ENCODE data around the gene FAM72A.
"Not testable (repeated sequence)": the region's sequence is repeated elsewhere in the genome, so short reads cannot be mapped to it uniquely, and the experiment has no call there.

FAM72A gene

GRCh38 chr1:206220332-206221000 is 17.8 kb upstream of the FAM72A start:
- not testable (repeated sequence) for H3K27me3 Mint-ChIP-seq; H3K9me3 Mint-ChIP-seq; H3K4me3 Mint-ChIP-seq; H3K27ac Mint-ChIP-seq; H3K36me3 Mint-ChIP-seq (ENCODE audit: low read depth); H3K4me1 Mint-ChIP-seq (ENCODE audit: low read depth)

DNA sequence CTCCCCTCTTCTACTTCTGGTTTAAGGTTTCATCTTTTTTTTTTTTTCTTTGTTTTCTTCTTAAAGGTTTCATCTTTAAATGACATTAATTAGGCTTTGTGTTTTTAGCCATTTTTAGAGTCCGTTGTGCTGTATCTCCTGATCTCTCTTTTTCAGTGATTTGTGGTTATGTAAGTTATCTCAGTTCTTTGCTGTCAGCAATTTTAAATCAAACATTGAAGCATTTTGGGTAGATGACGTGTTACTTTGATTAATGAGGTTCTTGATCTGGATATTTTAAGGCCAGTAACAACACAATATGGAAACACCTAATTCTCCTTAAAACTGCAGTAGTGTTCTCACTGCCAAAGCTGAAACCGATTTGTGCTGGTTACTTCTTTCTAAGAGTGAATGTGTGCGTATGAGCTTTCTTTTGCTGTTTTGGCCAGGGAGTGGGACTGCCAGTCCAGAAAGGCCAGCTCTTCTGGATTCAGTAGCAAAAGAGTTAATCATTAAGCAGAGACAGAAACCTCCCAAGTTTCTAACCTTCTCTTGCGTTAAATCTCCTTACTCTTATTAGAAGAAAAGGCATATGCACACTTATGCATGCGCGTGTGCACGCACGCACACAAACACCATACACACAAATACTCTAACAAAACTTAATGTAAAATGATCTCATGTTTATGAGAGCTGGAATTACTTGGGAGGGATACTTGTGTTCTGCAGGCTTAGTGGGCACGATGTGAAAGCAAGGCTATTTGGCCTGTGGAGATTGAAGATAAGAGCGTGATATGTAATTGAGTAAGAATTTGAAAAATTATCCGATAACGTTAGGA is 17.1 kb upstream of the FAM72A start:
- not testable (repeated sequence) for H3K27ac Mint-ChIP-seq; H3K9me3 Mint-ChIP-seq; H3K4me1 Mint-ChIP-seq (ENCODE audit: low read depth); H3K4me3 Mint-ChIP-seq; H3K27me3 Mint-ChIP-seq; H3K36me3 Mint-ChIP-seq (ENCODE audit: low read depth)

DNA sequence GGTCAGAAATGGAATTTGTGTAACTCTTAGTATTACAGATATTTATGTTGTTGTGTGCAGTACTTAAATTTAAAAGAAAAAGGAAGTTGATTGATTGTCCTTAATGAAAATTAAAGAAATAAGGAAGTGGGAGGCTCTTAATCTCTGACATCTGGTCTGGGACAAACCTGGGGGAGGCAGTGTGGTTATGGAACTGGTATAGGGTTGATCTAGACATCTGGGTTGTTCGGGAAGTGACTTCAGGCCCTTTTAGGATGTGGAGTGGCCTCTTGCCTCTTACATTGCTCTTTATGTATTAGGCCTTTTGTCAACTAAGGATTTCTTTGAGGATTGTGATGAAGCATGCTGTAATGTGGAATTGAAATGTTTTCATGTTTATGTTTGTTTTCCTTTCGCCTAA is 16.1 kb upstream of the FAM72A start:
- not testable (repeated sequence) for H3K27ac Mint-ChIP-seq; H3K4me1 Mint-ChIP-seq (ENCODE audit: low read depth); H3K36me3 Mint-ChIP-seq (ENCODE audit: low read depth); H3K27me3 Mint-ChIP-seq; H3K4me3 Mint-ChIP-seq; H3K9me3 Mint-ChIP-seq

GRCh38 chr1:206218285-206218684 is 15.6 kb upstream of the FAM72A start:
- not testable (repeated sequence) for H3K27me3 Mint-ChIP-seq; H3K4me1 Mint-ChIP-seq (ENCODE audit: low read depth); H3K4me3 Mint-ChIP-seq; H3K36me3 Mint-ChIP-seq (ENCODE audit: low read depth); H3K27ac Mint-ChIP-seq; H3K9me3 Mint-ChIP-seq

DNA sequence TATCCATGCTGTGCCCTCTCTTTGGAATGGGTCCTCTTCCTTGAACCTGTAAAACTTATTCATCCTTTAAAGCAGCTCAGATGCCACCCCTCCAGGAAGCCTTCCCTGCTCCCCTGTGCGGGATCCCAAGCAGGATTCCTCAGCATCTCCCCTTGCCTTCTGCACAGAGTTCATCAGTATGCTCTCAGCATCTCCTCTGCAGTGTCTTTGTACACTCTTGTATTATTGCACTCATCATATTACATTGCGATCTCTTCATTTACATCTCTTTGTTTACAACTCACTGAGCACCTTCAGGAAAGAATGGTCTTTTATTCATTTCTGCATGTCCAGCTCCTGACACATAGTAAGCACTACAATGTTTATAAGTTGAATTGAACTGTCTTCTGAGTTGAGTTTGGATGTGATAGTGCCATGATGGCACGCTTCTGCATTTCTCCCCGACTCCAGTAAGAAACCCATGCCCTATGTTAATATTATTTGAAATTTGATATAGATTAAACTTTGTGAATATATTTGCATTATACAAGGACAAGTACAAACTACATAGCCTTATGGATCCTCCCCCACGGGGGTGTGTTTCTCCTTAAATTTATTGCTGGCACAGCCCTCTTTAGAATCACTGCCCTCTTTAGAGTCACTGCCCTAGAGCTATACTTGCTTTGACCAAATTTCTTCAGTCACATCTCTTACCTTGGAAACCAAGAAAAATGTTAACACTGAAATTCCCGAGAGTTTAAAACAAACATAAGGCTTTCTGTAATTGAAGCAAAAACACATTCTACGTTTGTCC is 13.2 kb upstream of the FAM72A start:
- not testable (repeated sequence) for H3K9me3 Mint-ChIP-seq; H3K27me3 Mint-ChIP-seq; H3K27ac Mint-ChIP-seq; H3K36me3 Mint-ChIP-seq (ENCODE audit: low read depth); H3K4me1 Mint-ChIP-seq (ENCODE audit: low read depth); H3K4me3 Mint-ChIP-seq

GRCh38 chr1:206210802-206211201 is 8.2 kb upstream of the FAM72A start:
- H3K36me3 Mint-ChIP-seq (ENCODE audit: low read depth); H3K4me3 Mint-ChIP-seq; H3K9me3 Mint-ChIP-seq; H3K4me1 Mint-ChIP-seq (ENCODE audit: low read depth); H3K27me3 Mint-ChIP-seq; H3K27ac Mint-ChIP-seq: not testable (repeated sequence)

DNA sequence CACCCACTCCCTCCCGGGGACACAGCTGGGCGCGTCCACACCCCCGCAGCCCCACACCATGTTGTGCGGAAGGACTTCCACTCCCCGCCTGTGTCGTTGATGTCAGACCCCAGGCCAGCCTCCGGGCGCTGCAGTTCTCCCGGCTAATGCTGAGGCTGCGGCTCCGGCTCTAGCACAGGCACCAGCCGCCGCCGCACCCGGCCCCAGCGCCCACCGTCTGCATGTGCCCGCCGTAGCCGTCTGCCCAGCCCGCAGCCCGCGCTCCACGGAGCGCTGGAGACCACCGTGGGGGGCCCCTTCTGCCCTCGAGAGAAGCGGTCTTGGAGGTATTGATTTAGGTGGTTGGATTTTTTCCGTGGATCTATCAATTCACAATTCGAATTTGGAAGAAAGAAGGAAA is 2.9 kb upstream of the FAM72A start:
- H3K27ac Mint-ChIP-seq; H3K9me3 Mint-ChIP-seq; H3K4me1 Mint-ChIP-seq (ENCODE audit: low read depth); H3K4me3 Mint-ChIP-seq; H3K36me3 Mint-ChIP-seq (ENCODE audit: low read depth); H3K27me3 Mint-ChIP-seq: not testable (repeated sequence)

DNA sequence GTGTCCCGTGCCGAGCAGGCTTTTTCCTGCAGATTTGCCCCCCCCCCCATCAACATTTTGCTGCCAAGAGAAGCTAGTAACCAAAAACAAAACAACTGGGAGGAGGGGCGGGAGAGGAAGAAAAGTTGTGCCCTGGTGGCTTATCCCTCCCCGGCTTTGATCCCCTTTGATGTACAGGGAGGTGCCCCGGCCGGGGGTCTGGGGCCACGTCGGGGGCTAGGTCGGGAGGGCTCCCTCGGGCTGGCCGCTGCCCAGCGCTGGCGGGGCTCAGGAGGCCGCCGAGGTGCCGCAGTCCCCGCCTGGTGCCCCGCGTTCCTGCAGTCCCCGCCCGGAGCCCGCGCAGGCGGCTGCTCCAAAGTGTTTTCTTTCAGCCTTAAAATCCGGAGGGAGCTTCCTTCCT is 2.2 kb upstream of the FAM72A start:
- H3K36me3 Mint-ChIP-seq (ENCODE audit: low read depth); H3K9me3 Mint-ChIP-seq; H3K27ac Mint-ChIP-seq; H3K27me3 Mint-ChIP-seq; H3K4me1 Mint-ChIP-seq (ENCODE audit: low read depth): not testable (repeated sequence)
- peak overlapping the region; percentile 83 for H3K4me3 Mint-ChIP-seq

- not testable (repeated sequence) for H3K27ac Mint-ChIP-seq; H3K27me3 Mint-ChIP-seq; H3K36me3 Mint-ChIP-seq (ENCODE audit: low read depth); H3K4me1 Mint-ChIP-seq (ENCODE audit: low read depth); H3K9me3 Mint-ChIP-seq
- peak overlapping the region; percentile 72 for H3K4me3 Mint-ChIP-seq
Observed at GRCh38 chr1:206204159-206204511, 1.5 kb upstream of the FAM72A start.

- H3K27ac Mint-ChIP-seq = peak within 1 kb of the TSS; percentile 83
- H3K4me3 Mint-ChIP-seq = peak within 1 kb of the TSS; percentile 79
- not testable (repeated sequence) for H3K4me1 Mint-ChIP-seq (ENCODE audit: low read depth); H3K36me3 Mint-ChIP-seq (ENCODE audit: low read depth); H3K9me3 Mint-ChIP-seq; H3K27me3 Mint-ChIP-seq
Observed at GRCh38 chr1:206203364-206204158, 922 bp upstream of the FAM72A start, which contains the start of gene SRGAP2. SRGAP2 (plus strand) TSS chr1:206203541; CDS start chr1:206205971, 2,430 bp downstream.

GRCh38 chr1:206196748-206197424 is 5.8 kb downstream of the FAM72A start:
- not testable (repeated sequence) for H3K9me3 Mint-ChIP-seq; H3K27me3 Mint-ChIP-seq; H3K4me3 Mint-ChIP-seq; H3K4me1 Mint-ChIP-seq (ENCODE audit: low read depth); H3K27ac Mint-ChIP-seq; H3K36me3 Mint-ChIP-seq (ENCODE audit: low read depth)

DNA sequence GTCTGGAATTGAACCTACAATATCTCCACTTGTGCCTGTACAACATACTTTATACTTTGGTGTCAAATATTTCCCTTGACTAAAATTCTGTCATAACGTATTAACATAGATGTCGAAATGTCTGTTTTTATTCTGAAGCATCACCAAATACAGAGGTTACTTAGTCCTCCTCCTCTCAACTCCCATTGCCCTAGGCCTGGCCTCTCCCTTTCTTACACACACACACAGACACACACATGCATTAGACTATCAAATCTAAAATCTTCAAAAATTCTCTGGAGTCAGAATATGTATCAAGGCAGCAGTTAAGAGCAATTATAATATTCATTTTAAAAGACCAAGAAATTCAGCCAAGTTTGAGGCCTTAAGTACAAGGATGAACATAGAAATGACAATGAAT is 7.5 kb downstream of the FAM72A start:
- H3K9me3 Mint-ChIP-seq; H3K27me3 Mint-ChIP-seq; H3K4me1 Mint-ChIP-seq (ENCODE audit: low read depth); H3K36me3 Mint-ChIP-seq (ENCODE audit: low read depth); H3K27ac Mint-ChIP-seq; H3K4me3 Mint-ChIP-seq: not testable (repeated sequence)

DNA sequence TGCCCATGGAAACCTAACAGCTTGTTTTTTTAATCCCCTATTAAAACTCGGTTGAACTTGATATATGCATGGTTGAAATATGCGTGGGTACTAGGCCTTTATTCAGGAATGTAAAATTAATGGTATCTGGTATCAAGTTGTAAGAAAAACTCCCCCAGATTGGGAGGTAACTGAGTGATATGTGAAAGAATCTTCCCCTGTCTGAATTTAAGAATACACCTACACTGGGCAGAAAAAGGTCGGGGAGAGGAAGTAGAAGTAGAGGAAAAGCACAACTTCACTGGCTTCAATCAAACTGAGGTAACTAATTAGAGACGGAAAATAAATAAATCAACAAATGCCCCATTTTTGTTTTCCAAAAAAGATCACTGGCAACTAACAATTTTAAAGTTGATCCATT is 15.8 kb downstream of the FAM72A start:
- not testable (repeated sequence) for H3K27me3 Mint-ChIP-seq; H3K4me3 Mint-ChIP-seq; H3K4me1 Mint-ChIP-seq (ENCODE audit: low read depth); H3K27ac Mint-ChIP-seq; H3K36me3 Mint-ChIP-seq (ENCODE audit: low read depth); H3K9me3 Mint-ChIP-seq

DNA sequence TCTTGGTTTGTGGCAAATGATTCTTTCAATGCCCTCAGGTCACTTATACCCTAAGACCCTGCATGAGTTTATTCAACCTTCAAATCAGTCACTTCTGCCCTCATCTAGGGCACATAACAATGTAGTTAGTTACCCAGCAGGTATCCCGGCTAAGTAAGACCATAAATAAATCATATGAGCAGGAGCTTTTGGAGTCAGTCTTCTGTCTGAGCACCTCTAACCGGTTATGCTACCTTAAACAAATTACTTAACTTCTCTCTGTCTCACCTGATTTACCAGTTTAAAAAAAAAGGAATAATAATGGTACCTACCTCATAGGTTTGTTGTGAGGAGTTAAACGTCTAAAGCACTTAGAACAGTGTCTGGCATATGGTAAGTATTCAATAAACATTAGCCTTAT is 16.9 kb downstream of the FAM72A start:
- not testable (repeated sequence) for H3K27me3 Mint-ChIP-seq; H3K36me3 Mint-ChIP-seq (ENCODE audit: low read depth); H3K27ac Mint-ChIP-seq; H3K9me3 Mint-ChIP-seq; H3K4me1 Mint-ChIP-seq (ENCODE audit: low read depth); H3K4me3 Mint-ChIP-seq

GRCh38 chr1:206183788-206184187 is 18.9 kb downstream of the FAM72A start:
- H3K36me3 Mint-ChIP-seq (ENCODE audit: low read depth); H3K9me3 Mint-ChIP-seq; H3K27me3 Mint-ChIP-seq; H3K4me3 Mint-ChIP-seq; H3K4me1 Mint-ChIP-seq (ENCODE audit: low read depth); H3K27ac Mint-ChIP-seq: not testable (repeated sequence)
